Activated CD4-positive, alpha-beta T cell treated with anti-CD3 and anti-CD28 coated beads for 36 hours (primary cell): Measurements from ENCODE around the gene ISCU. TPM values are rescaled to one million over a fixed set of nuclear protein-coding genes. Genes with fewer than 3 reads are reported as not detected.

Experiments
- ATAC-seq: fragments of 200-7000 bp; cut with Tn5 transposase; one replicate; pipeline ENCODE4 v1.10.0; 2021; ENCODE audit warnings: mild to moderate bottlenecking, moderate library complexity
- CTCF ChIA-PET: fragments of 350-600 bp; sonication (Branson Sonifier 250); formaldehyde crosslinking; loops from one replicate; lab custom pipeline; 2021; ENCODE audit warnings: antibody characterized with exemption; lab: Charles Lee
- POLR2A ChIA-PET: fragments of 350-600 bp; sonication (Branson Sonifier 250); formaldehyde crosslinking; loops from one replicate; lab custom pipeline; 2021; ENCODE audit warnings: antibody characterized with exemption, inconsistent platforms; lab: Charles Lee
- DNase-seq: peaks from one replicate; pipeline ENCODE4 v3.0.0-alpha.2; 2020
- H3K27ac Mint-ChIP-seq: one replicate; pipeline ENCODE4 v1.8.0; 2021; ENCODE audit warnings: mixed read lengths
- H3K27me3 Mint-ChIP-seq: one replicate; pipeline ENCODE4 v1.8.0; 2021; ENCODE audit warnings: mixed read lengths
- H3K36me3 Mint-ChIP-seq: one replicate; pipeline ENCODE4 v1.8.0; 2021; ENCODE audit warnings: low read depth, mixed read lengths
- H3K4me1 Mint-ChIP-seq: one replicate; pipeline ENCODE4 v1.8.0; 2021; ENCODE audit warnings: mixed read lengths
- H3K4me3 Mint-ChIP-seq: one replicate; pipeline ENCODE4 v1.8.0; 2021; ENCODE audit warnings: mild to moderate bottlenecking, moderate library complexity, mixed read lengths
- H3K9me3 Mint-ChIP-seq: one replicate; pipeline ENCODE4 v1.8.0; 2021; ENCODE audit warnings: low read depth, mixed read lengths
- intact Hi-C, 2 experiments: fragments of 100-400 bp; cut with DNase I in 1 of 2; cut with micrococcal nuclease in 1 of 2; formaldehyde crosslinking; loops; one replicate each; pipeline versions ENCODE4 v1.14.2 to v1.15.1; 2022 to 2024; cut with DNase I, micrococcal nuclease
- total RNA-seq, 2 experiments: library from RNA; stranded (reverse); gene quantifications; one replicate each; pipeline ENCODE4 v1.2.3, GENCODE V29; 2021

Gene ISCU
- 10 to 100 TPM; 67.3 to 83.8 TPM for total RNA-seq

- Mint-ChIP-seq H3K4me3 (peak within 1 kb of the TSS; percentile 100), H3K27me3 (no peaks in the 10 kb centered on the region), H3K4me1 (peaks cover 48% of the 10 kb centered on the region), H3K36me3 (peaks cover 47% of the 10 kb centered on the region), H3K27ac (peak within 1 kb of the TSS; percentile 100), H3K9me3 (no peaks in the 10 kb centered on the region)
- DNase-seq (peak; percentile 99), ATAC-seq (peak; percentile 57)
- ChIA-PET POLR2A (interaction anchor here (0.6 to 1.7 kb wide), 8 partner anchors 11 to 804 kb away, joined by 3 to 7 read pairs (median 4); no protein-coding TSS in a partner anchor), CTCF (interaction anchor here (0.6 to 12.8 kb wide), 10 partner anchors 8 to 915 kb away, joined by 3 to 270 read pairs (median 5); partner anchors contain the start of genes KCTD10, SELPLG and UBE3B)
- intact Hi-C loops = loop anchor here (1.0 to 10.0 kb wide), 24 partner anchors 11 to 1470 kb away; partner anchors contain the start of genes ALKBH2 (in 2 of the 2), CORO1C (in 2 of the 2), USP30 (in 2 of the 2) and CRY1 (in 1 of the 2)
Observed at GRCh38 chr12:108562348-108563135, at the start of gene ISCU. ISCU (plus strand) TSS chr12:108562596; CDS start chr12:108562623, 27 bp downstream.

- Mint-ChIP-seq H3K9me3 (no peaks in the 10 kb centered on the region), H3K4me1 (peaks cover 26% of the 10 kb centered on the region), H3K27ac (peak overlapping the region; percentile 83), H3K27me3 (no peaks in the 10 kb centered on the region), H3K36me3 (peaks cover 4% of the 10 kb centered on the region), H3K4me3 (peak overlapping the region; percentile 82)
- DNase-seq (no peak), ATAC-seq (peak; percentile 16)
- ChIA-PET CTCF (interaction anchor here (0.5 to 1.4 kb wide), 3 partner anchors 92 to 187 kb away, joined by 3 to 4 read pairs (median 3); no protein-coding TSS in a partner anchor), POLR2A (no interaction called here)
- intact Hi-C loops = loop anchor here (2.0 to 10.0 kb wide), 8 partner anchors 46 to 1198 kb away; partner anchors contain the start of genes FAM222A (in 1 of the 2), MMAB (in 1 of the 2), MVK (in 1 of the 2) and PRDM4 (in 1 of the 2)
Observed at GRCh38 chr12:108514468-108514972, 47.9 kb upstream of the ISCU start.

GRCh38 chr12:108514973-108515814, 47.2 kb upstream of the ISCU start, which contains the start of gene FICD:
FICD (plus strand) TSS chr12:108515277; CDS start chr12:108516973, 1,696 bp downstream.
- ATAC-seq (peak; percentile 93), DNase-seq (peak; percentile 100)
- ChIA-PET POLR2A (interaction anchor here (0.5 kb wide), 1 partner anchor 60 kb away, joined by 3 read pairs; no protein-coding TSS in a partner anchor), CTCF (interaction anchor here (0.5 to 1.4 kb wide), 6 partner anchors 22 to 187 kb away, joined by 3 to 4 read pairs (median 3); no protein-coding TSS in a partner anchor)
- Mint-ChIP-seq H3K27me3 (no peaks in the 10 kb centered on the region), H3K27ac (peak within 1 kb of the TSS; percentile 83), H3K4me1 (peaks cover 26% of the 10 kb centered on the region), H3K4me3 (peak within 1 kb of the TSS; percentile 82), H3K9me3 (no peaks in the 10 kb centered on the region), H3K36me3 (peaks cover 10% of the 10 kb centered on the region)
- intact Hi-C loops = loop anchor here (1.0 to 10.0 kb wide), 17 partner anchors 46 to 1197 kb away; partner anchors contain the start of genes PWP1 (in 2 of the 2), SART3 (in 2 of the 2), SELPLG (in 2 of the 2) and ALKBH2 (in 1 of the 2)

DNA sequence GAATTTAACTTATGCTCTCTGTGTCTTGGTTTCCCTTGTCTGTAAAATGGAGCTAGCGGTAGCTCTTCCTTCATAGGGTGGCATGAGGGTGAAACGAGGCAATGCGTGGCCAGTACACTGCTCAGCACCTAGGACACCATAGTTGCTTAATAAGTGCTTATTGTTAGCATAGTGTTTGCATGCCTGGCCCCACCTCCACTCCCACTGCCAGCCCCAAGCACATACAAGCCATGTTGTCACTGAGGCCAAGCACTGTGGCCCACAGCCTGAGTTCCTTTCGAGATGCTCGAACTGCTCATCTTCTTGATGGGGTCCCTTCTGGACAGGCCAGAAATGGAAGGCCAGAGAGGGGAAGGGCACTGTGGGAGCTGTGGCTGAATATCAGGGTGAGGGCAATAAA, 46.5 kb upstream of the ISCU start:
- Mint-ChIP-seq H3K4me1 (peaks cover 26% of the 10 kb centered on the region), H3K9me3 (no peaks in the 10 kb centered on the region), H3K27me3 (no peaks in the 10 kb centered on the region), H3K4me3 (peak overlapping the region; percentile 82), H3K36me3 (peaks cover 17% of the 10 kb centered on the region), H3K27ac (peak overlapping the region; percentile 83)
- DNase-seq (no peak), ATAC-seq (no peak)
- intact Hi-C loops = loop anchor here (1.0 to 10.0 kb wide), 14 partner anchors 45 to 1197 kb away; partner anchors contain the start of genes PWP1 (in 2 of the 2), SART3 (in 2 of the 2), SELPLG (in 2 of the 2) and ALKBH2 (in 1 of the 2)
- CTCF ChIA-PET = interaction anchor here (0.7 to 1.0 kb wide), 3 partner anchors 22 to 895 kb away, joined by 3 to 4 read pairs (median 3); no protein-coding TSS in a partner anchor
- POLR2A ChIA-PET = interaction anchor here (0.6 to 0.8 kb wide), 2 partner anchors 42 to 44 kb away, joined by 3 read pairs; no protein-coding TSS in a partner anchor

- ChIA-PET CTCF (no interaction called here), POLR2A (interaction anchor here (0.8 kb wide), 1 partner anchor 44 kb away, joined by 3 read pairs; no protein-coding TSS in a partner anchor)
- Mint-ChIP-seq H3K4me1 (peaks cover 21% of the 10 kb centered on the region), H3K36me3 (peaks cover 20% of the 10 kb centered on the region), H3K9me3 (no peaks in the 10 kb centered on the region), H3K4me3 (peak overlapping the region; percentile 82), H3K27me3 (no peaks in the 10 kb centered on the region), H3K27ac (no peak overlapping the region)
- DNase-seq (no peak), ATAC-seq (no peak)
- intact Hi-C loops = loop anchor here (5.0 to 10.0 kb wide), 2 partner anchors 116 to 1058 kb away; partner anchors contain the start of genes SELPLG (in 2 of the 2), MMAB (in 1 of the 2) and MVK (in 1 of the 2)
Observed at GRCh38 chr12:108516511-108517275, 45.7 kb upstream of the ISCU start.

GRCh38 chr12:108517288-108518100, 44.9 kb upstream of the ISCU start:
- intact Hi-C loops = loop anchor here (5.0 to 10.0 kb wide), 2 partner anchors 115 to 1057 kb away; partner anchors contain the start of genes SELPLG (in 2 of the 2), MMAB (in 1 of the 2) and MVK (in 1 of the 2)
- DNase-seq (no peak), ATAC-seq (no peak)
- no peaks in the 10 kb centered on the region for H3K9me3 Mint-ChIP-seq
- H3K4me3 Mint-ChIP-seq = no peak overlapping the region
- no peaks in the 10 kb centered on the region for H3K27me3 Mint-ChIP-seq
- ChIA-PET POLR2A (no interaction called here), CTCF (interaction anchor here (1.0 to 1.3 kb wide), 3 partner anchors 25 to 599 kb away, joined by 3 to 4 read pairs (median 3); no protein-coding TSS in a partner anchor)
- peaks cover 27% of the 10 kb centered on the region for H3K36me3 Mint-ChIP-seq
- peaks cover 15% of the 10 kb centered on the region for H3K4me1 Mint-ChIP-seq
- no peak overlapping the region for H3K27ac Mint-ChIP-seq

GRCh38 chr12:108518101-108518715, 44.2 kb upstream of the ISCU start:
- peaks cover 15% of the 10 kb centered on the region for H3K4me1 Mint-ChIP-seq
- H3K4me3 Mint-ChIP-seq = no peak overlapping the region
- DNase-seq (no peak), ATAC-seq (no peak)
- peaks cover 31% of the 10 kb centered on the region for H3K36me3 Mint-ChIP-seq
- H3K27ac Mint-ChIP-seq = no peak overlapping the region
- intact Hi-C loops = loop anchor here (5.0 to 10.0 kb wide), 2 partner anchors 114 to 1057 kb away; partner anchors contain the start of genes SELPLG (in 2 of the 2), MMAB (in 1 of the 2) and MVK (in 1 of the 2)
- ChIA-PET CTCF (interaction anchor here (1.0 to 1.3 kb wide), 3 partner anchors 26 to 600 kb away, joined by 3 to 4 read pairs (median 3); no protein-coding TSS in a partner anchor), POLR2A (no interaction called here)
- no peaks in the 10 kb centered on the region for H3K27me3 Mint-ChIP-seq
- no peaks in the 10 kb centered on the region for H3K9me3 Mint-ChIP-seq

- no peak for DNase-seq
- ChIA-PET POLR2A (no interaction called here), CTCF (interaction anchor here (1.0 to 1.3 kb wide), 3 partner anchors 13 to 600 kb away, joined by 3 to 4 read pairs (median 3); no protein-coding TSS in a partner anchor)
- Mint-ChIP-seq H3K4me1 (peaks cover 15% of the 10 kb centered on the region), H3K27ac (no peak overlapping the region), H3K36me3 (peaks cover 37% of the 10 kb centered on the region), H3K4me3 (no peak overlapping the region), H3K9me3 (no peaks in the 10 kb centered on the region), H3K27me3 (no peaks in the 10 kb centered on the region)
- ATAC-seq = no peak
- intact Hi-C loops = loop anchor here (5.0 to 10.0 kb wide), 2 partner anchors 113 to 1056 kb away; partner anchors contain the start of genes SELPLG (in 2 of the 2), MMAB (in 1 of the 2) and MVK (in 1 of the 2)
Observed at GRCh38 chr12:108518716-108519496, 43.5 kb upstream of the ISCU start.
